Thymus (tissue), 11 donors: Measurements from ENCODE around the gene DMKN. TPM values are rescaled to one million over a fixed set of nuclear protein-coding genes. Genes with fewer than 3 reads are reported as not detected.

Source experiments
- DNase-seq, 9 donors: peaks; one replicate each; pipeline ENCODE4 v3.0.0-alpha.2; 2013; ENCODE audit warnings: low spot score in 9 of 9, low read depth in 6 of 9, missing footprints in 1 of 9
- H3K27ac ChIP-seq, 2 donors: one replicate each; pipeline ENCODE4 v1.5.1; 2013; ENCODE audit warnings: control low read depth in 1 of 2, low read depth in 1 of 2, low read length in 1 of 2, mild to moderate bottlenecking in 1 of 2, moderate library complexity in 1 of 2
- H3K27me3 ChIP-seq, 2 donors: one replicate each; pipeline ENCODE4 v1.5.1; 2013; ENCODE audit warnings: low read length in 1 of 2; ENCODE audit not compliant: control insufficient read depth in 2 of 2, insufficient read depth in 1 of 2
- H3K36me3 ChIP-seq, 2 donors: one replicate each; pipeline ENCODE4 v1.5.1; 2013; ENCODE audit warnings: low read length in 1 of 2, mild to moderate bottlenecking in 1 of 2, moderate library complexity in 1 of 2; ENCODE audit not compliant: control insufficient read depth in 2 of 2, insufficient read depth in 2 of 2
- H3K4me1 ChIP-seq, 2 donors: one replicate each; pipeline ENCODE4 v1.5.1; 2013; ENCODE audit warnings: low read length in 2 of 2; ENCODE audit not compliant: control insufficient read depth in 2 of 2, insufficient read depth in 2 of 2
- H3K4me3 ChIP-seq, 2 donors: one replicate each; pipeline ENCODE4 v1.5.1; 2013; ENCODE audit warnings: low read length in 2 of 2, control low read depth in 1 of 2, mild to moderate bottlenecking in 1 of 2
- H3K9me3 ChIP-seq, 2 donors: one replicate each; pipeline ENCODE4 v1.5.1; 2013; ENCODE audit warnings: low read length in 1 of 2, mild to moderate bottlenecking in 1 of 2; ENCODE audit not compliant: control insufficient read depth in 2 of 2, insufficient read depth in 1 of 2
- WGBS: extraction: QIAGEN DNeasy Blood & Tissue Kit; methylation state at CpG from one replicate; pipeline ENCODE4 v1.1.7; 2013; 5-methylcytosine and 5-hydroxymethylcytosine counted together
- polyA plus RNA-seq: library from polyadenylated mRNA; stranded (reverse); fragments of 200-250 nt; gene quantifications from one replicate; pipeline ENCODE4 v1.2.3, GENCODE V29; 2013
- total RNA-seq: library from RNA; stranded (reverse); fragments of 120-200 nt; gene quantifications from one replicate; pipeline ENCODE4 v1.2.4, GENCODE V29; 2013
- donor health status: healthy.

Gene DMKN
- total and polyA plus RNA-seq, 2 donors: 23.2 to 175 TPM

DNA sequence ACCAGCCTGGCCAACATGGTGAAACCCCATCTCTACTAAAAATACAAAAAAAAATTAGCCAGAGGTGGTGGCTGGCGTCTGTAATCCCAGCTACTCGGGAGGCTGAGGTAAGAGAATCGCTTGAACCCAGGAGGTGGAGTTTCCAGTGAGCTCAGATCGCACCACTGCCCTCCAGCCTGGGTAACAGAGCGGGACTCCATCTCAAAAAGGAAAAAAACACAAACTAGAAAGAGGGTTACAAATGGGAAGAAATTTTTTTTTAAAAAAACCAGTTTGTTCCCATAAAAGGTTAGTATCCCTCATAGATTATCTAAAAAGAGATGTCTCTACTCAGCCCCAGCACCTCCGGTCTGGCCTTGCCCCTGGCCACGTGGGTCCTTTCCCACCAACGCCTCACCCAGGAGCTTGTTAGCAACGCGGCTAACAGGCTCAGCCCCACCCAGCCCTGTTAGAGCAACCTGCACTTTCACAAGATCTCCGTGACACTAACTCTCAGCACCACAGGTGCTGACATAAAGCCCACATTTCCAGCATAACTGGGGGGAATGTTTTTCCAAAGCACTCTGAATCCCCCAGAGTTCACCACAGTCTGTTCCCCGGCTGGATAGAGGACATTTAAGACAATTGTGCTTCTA is 4.3 kb downstream of the DMKN start:
- Histone ChIP-seq H3K4me1 (no peaks in the 10 kb centered on the region), H3K9me3 (no peaks in the 10 kb centered on the region), H3K36me3 (no peaks in the 10 kb centered on the region), H3K4me3 (no peak overlapping the region), H3K27ac (no peak overlapping the region), H3K27me3 (peaks cover 14 to 84% of the 10 kb centered on the region in 2 donors)
- DNase-seq: no peak
- 38% methylated on average over 12 of the region's 12 CpGs for WGBS

DNA sequence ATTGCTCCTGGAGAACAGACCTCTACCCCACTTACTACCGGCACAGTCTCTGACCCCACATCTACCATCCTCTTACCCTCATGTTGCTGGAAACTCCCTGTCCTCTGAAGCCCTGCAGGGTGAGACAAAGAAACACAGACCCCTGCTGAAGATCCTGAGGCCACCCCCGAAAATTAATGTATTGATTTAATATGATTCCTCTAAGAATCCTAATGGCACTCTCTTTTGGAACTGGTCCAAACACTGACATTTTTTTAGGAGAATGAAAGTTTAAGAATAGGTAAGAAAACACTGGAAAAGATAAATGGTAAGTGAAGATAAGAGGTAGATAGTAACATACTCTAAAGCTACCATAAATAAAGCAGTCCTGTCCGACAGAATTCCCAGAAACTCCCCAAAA is 5.3 kb downstream of the DMKN start:
- Histone ChIP-seq H3K4me1 (no peaks in the 10 kb centered on the region), H3K27me3 (peaks cover 14 to 74% of the 10 kb centered on the region in 2 donors), H3K36me3 (no peaks in the 10 kb centered on the region), H3K9me3 (no peaks in the 10 kb centered on the region), H3K27ac (no peak overlapping the region), H3K4me3 (no peak overlapping the region)
- DNase-seq: no peak
- WGBS: 97% methylated on average over 3 of the region's 3 CpGs

GRCh38 chr19:35507561-35507960 is 5.9 kb downstream of the DMKN start:
- DNase-seq: no peak
- no peaks in the 10 kb centered on the region for H3K9me3 ChIP-seq
- 91% methylated on average over 11 of the region's 11 CpGs for WGBS
- H3K4me1 ChIP-seq: no peaks in the 10 kb centered on the region
- no peaks in the 10 kb centered on the region for H3K36me3 ChIP-seq
- no peak overlapping the region for H3K4me3 ChIP-seq
- H3K27ac ChIP-seq: no peak overlapping the region
- H3K27me3 ChIP-seq: peaks cover 14 to 70% of the 10 kb centered on the region in 2 donors

DNA sequence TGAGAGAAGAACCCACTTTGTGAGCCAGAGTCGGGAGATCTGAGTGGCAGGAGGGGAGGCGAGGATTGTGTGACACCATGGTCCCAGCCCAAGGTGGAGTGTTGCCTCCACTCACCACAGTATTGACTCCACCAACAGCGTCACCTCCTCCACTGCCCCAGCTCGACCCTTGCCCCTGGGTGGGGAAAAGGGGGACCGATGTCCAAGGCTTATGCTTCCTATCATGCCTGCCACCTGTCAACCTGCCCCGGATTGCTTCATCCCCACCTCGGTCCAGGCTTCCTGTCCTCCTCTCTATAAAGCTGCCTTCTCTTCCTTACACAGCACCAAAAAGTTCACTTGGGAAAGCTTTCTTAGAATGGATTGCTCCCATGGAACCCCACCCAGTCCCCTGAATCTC is 7.4 kb downstream of the DMKN start:
- H3K4me3 ChIP-seq: no peak overlapping the region
- 87% methylated on average over 7 of the region's 7 CpGs for WGBS
- no peak overlapping the region for H3K27ac ChIP-seq
- no peaks in the 10 kb centered on the region for H3K36me3 ChIP-seq
- H3K4me1 ChIP-seq: no peaks in the 10 kb centered on the region
- peaks cover 14 to 57% of the 10 kb centered on the region in 2 donors for H3K27me3 ChIP-seq
- no peaks in the 10 kb centered on the region for H3K9me3 ChIP-seq
- DNase-seq: no peak

GRCh38 chr19:35502751-35503150 is 10.7 kb downstream of the DMKN start:
- no peak for DNase-seq
- Histone ChIP-seq H3K9me3 (no peaks in the 10 kb centered on the region), H3K27me3 (peaks cover 0 to 30% of the 10 kb centered on the region in 2 donors), H3K27ac (no peak overlapping the region), H3K36me3 (no peaks in the 10 kb centered on the region), H3K4me3 (no peak overlapping the region), H3K4me1 (no peaks in the 10 kb centered on the region)
- 94% methylated on average over 4 of the region's 4 CpGs for WGBS

GRCh38 chr19:35501684-35502083 is 11.8 kb downstream of the DMKN start:
- WGBS: 95% methylated on average over 15 of the region's 15 CpGs
- Histone ChIP-seq H3K27ac (no peak overlapping the region), H3K4me1 (no peaks in the 10 kb centered on the region), H3K9me3 (no peaks in the 10 kb centered on the region), H3K4me3 (no peak overlapping the region), H3K27me3 (peaks cover 0 to 23% of the 10 kb centered on the region in 2 donors), H3K36me3 (no peaks in the 10 kb centered on the region)
- no peak for DNase-seq

- Histone ChIP-seq H3K4me1 (no peaks in the 10 kb centered on the region), H3K4me3 (no peak overlapping the region), H3K9me3 (no peaks in the 10 kb centered on the region), H3K27me3 (peaks cover 0 to 15% of the 10 kb centered on the region in 2 donors), H3K36me3 (no peaks in the 10 kb centered on the region), H3K27ac (no peak overlapping the region)
- WGBS: 99% methylated on average over 10 of the region's 10 CpGs
- DNase-seq: no peak
These were observed 12.8 kb downstream of the DMKN start for GRCh38 chr19:35500611-35501010.

GRCh38 chr19:35498984-35499527 is 14.4 kb downstream of the DMKN start:
- Histone ChIP-seq H3K27ac (no peak overlapping the region), H3K27me3 (peaks cover 0 to 12% of the 10 kb centered on the region in 2 donors), H3K9me3 (no peaks in the 10 kb centered on the region), H3K4me1 (no peaks in the 10 kb centered on the region), H3K36me3 (no peaks in the 10 kb centered on the region), H3K4me3 (no peak overlapping the region)
- DNase-seq: no peak
- 89% methylated on average over 9 of the region's 9 CpGs for WGBS

- Histone ChIP-seq H3K4me1 (no peaks in the 10 kb centered on the region), H3K36me3 (no peaks in the 10 kb centered on the region), H3K27me3 (peaks cover 0 to 13% of the 10 kb centered on the region in 2 donors), H3K4me3 (no peak overlapping the region), H3K9me3 (no peaks in the 10 kb centered on the region), H3K27ac (no peak overlapping the region)
- WGBS: 95% methylated on average over 3 of the region's 3 CpGs
- no peak for DNase-seq
These were observed 15.2 kb downstream of the DMKN start for GRCh38 chr19:35498220-35498619.
